ENCODE data around the gene PUS7L. TPM values are rescaled to one million over a fixed set of nuclear protein-coding genes. Genes with fewer than 3 reads are reported as not detected.
A peak's percentile ranks its signal among the peaks of the same experiment; 100 is the strongest.

PUS7L gene
- total and polyA plus RNA-seq, 2 experiments from 2014 or later = 36.0 to 66.1 TPM

- H3K9me2 ChIP-seq (ENCODE audit: insufficient read depth) = no peaks in the 10 kb centered on the region
- H3K36me3 ChIP-seq (ENCODE audit: insufficient read depth) = no peaks in the 10 kb centered on the region; the same call in 1 of the 2 replicates
- no peak for TF ChIP-seq NANOG (IDR thresholded peaks at IDR 0.05; ENCODE audit: borderline replicate concordance)
- TF ChIP-seq REST (IDR thresholded peaks at IDR 0.05; ENCODE audit: unreplicated experiment) = no peak
- no peak for TF ChIP-seq JUNB (IDR thresholded peaks at IDR 0.05; ENCODE audit: unreplicated experiment)
- peak; percentile 62 to 69 for TF ChIP-seq CTCF (conservative IDR thresholded peaks at IDR 0.05; ENCODE audit: low read depth in 2 of 2)
- TF ChIP-seq EZH2phosphoT487 (IDR thresholded peaks at IDR 0.05; ENCODE audit: unreplicated experiment) = no peak
- no peak overlapping the region for H3K4me2 ChIP-seq
- H3K4me1 ChIP-seq (ENCODE audit: insufficient read depth) = no peaks in the 10 kb centered on the region
- H3K27ac ChIP-seq (ENCODE audit: low read depth) = no peak overlapping the region
- H3K9me3 Mint-ChIP-seq = no peaks in the 10 kb centered on the region
- no peak overlapping the region for H3K4me3 Mint-ChIP-seq
- no peaks in the 10 kb centered on the region for H4K20me1 ChIP-seq (replicated peaks; ENCODE audit: insufficient read depth)
- no peak overlapping the region for H3K4me3 ChIP-seq
- H3K27me3 ChIP-seq (ENCODE audit: insufficient read depth) = no peaks in the 10 kb centered on the region
- H3K27me3 Mint-ChIP-seq (ENCODE audit: insufficient read depth, low read depth, poor library complexity) = no peaks in the 10 kb centered on the region
- H3K36me3 Mint-ChIP-seq (ENCODE audit: low read depth) = peaks cover 3% of the 10 kb centered on the region; the same call in 1 of the 3 replicates
- ATAC-seq (peak; percentile 88), DNase-seq (ENCODE audit: low spot score) (peak; percentile 71)
- no peaks in the 10 kb centered on the region for H3F3A ChIP-seq (replicated peaks; ENCODE audit: low read depth)
- H3K4me1 Mint-ChIP-seq = no peaks in the 10 kb centered on the region
- no peak overlapping the region for H3K27ac Mint-ChIP-seq
- no peak overlapping the region for H2AFZ ChIP-seq
- no peaks in the 10 kb centered on the region for H3K79me2 ChIP-seq (replicated peaks; ENCODE audit: insufficient read depth)
Observed at GRCh38 chr12:43776498-43776897, 17.9 kb upstream of the PUS7L start.

GRCh38 chr12:43766291-43766690, 7.7 kb upstream of the PUS7L start:
- H3K4me3 ChIP-seq = no peak overlapping the region
- no peaks in the 10 kb centered on the region for H3F3A ChIP-seq (replicated peaks; ENCODE audit: low read depth)
- no peak overlapping the region for H2AFZ ChIP-seq
- H3K27me3 ChIP-seq (ENCODE audit: insufficient read depth) = no peaks in the 10 kb centered on the region
- H3K36me3 ChIP-seq (ENCODE audit: insufficient read depth) = no peaks in the 10 kb centered on the region; the same call in 1 of the 2 replicates
- ATAC-seq (no peak), DNase-seq (ENCODE audit: low spot score) (no peak)
- Mint-ChIP-seq H3K4me1 (peaks cover 30% of the 10 kb centered on the region), H3K27ac (no peak overlapping the region), H3K36me3 (ENCODE audit: low read depth) (peaks cover 9% of the 10 kb centered on the region; the same call in 2 of the 3 replicates), H3K9me3 (no peaks in the 10 kb centered on the region; the same call in 1 of the 3 replicates), H3K4me3 (no peak overlapping the region), H3K27me3 (ENCODE audit: insufficient read depth, low read depth, poor library complexity) (no peaks in the 10 kb centered on the region)
- H3K27ac ChIP-seq (ENCODE audit: low read depth) = no peak overlapping the region
- TF ChIP-seq POLR2AphosphoS5 (IDR thresholded peaks at IDR 0.05; ENCODE audit: low read depth) (no peak), JUNB (IDR thresholded peaks at IDR 0.05; ENCODE audit: unreplicated experiment) (no peak), ETS1 (IDR thresholded peaks at IDR 0.05) (no peak), NANOG (IDR thresholded peaks at IDR 0.05; ENCODE audit: borderline replicate concordance) (no peak)
- H3K79me2 ChIP-seq (replicated peaks; ENCODE audit: insufficient read depth) = peaks cover under 1% of the 10 kb centered on the region; the same call in 1 of the 2 replicates
- H4K20me1 ChIP-seq (replicated peaks; ENCODE audit: insufficient read depth) = no peaks in the 10 kb centered on the region
- no peak overlapping the region for H3K4me2 ChIP-seq
- peaks cover 33% of the 10 kb centered on the region for H3K4me1 ChIP-seq (ENCODE audit: insufficient read depth)
- H3K9me2 ChIP-seq (ENCODE audit: insufficient read depth) = no peaks in the 10 kb centered on the region

All from GM23338 (cell line).